SK-N-SH (cell line): ENCODE data around the gene JPT2. TPM values are rescaled to one million over a fixed set of nuclear protein-coding genes. Genes with fewer than 3 reads are reported as not detected.

Experiments
- CTCF ChIA-PET: fragments of 300-600, 350-600 bp; formaldehyde crosslinking; extraction: SDS; loops from one replicate; lab custom pipeline; 2021; lab: Yijun Ruan, JAX
- POLR2A ChIA-PET: fragments of 350-600 bp; sonication (Branson Sonifier 250); formaldehyde crosslinking; extraction: SDS; loops from one replicate; lab custom pipeline; 2020; ENCODE audit warnings: antibody characterized with exemption, inconsistent platforms; lab: Yijun Ruan, JAX
- DNase-seq: peaks from one replicate; pipeline ENCODE4 v3.0.0; 2012
- H2AFZ ChIP-seq: fragments of 200-600 bp; sonication (generic); 2 replicates; pipeline ENCODE4 v1.8.1; 2016; ENCODE audit warnings: antibody characterized with exemption, mild to moderate bottlenecking, low read depth
- H3F3A ChIP-seq: fragments of 200-600 bp; sonication (generic); replicated peaks from 2 replicates; pipeline ENCODE3; 2016; ENCODE audit warnings: antibody characterized with exemption, mild to moderate bottlenecking; ENCODE audit not compliant: insufficient read depth
- H3K27ac ChIP-seq, 2 experiments: fragments of 200-500 bp in 1 of 2; fragments of 200-600 bp in 1 of 2; sonication (Bioruptor generic) in 1 of 2; sonication (generic), shearing (Covaris generic) in 1 of 2; 2 replicates each; pipeline versions ENCODE4 v1.5.1 to v1.6.1; 2014 to 2016; ENCODE audit warnings: low read depth in 2 of 2, inconsistent platforms in 1 of 2, low read length in 1 of 2, mild to moderate bottlenecking in 1 of 2, mixed read lengths in 1 of 2
- H3K27me3 ChIP-seq: fragments of 200-600 bp; sonication (generic), shearing (Covaris generic); 2 replicates; pipeline ENCODE4 v1.6.1; 2016; ENCODE audit warnings: mixed run types; ENCODE audit not compliant: insufficient read depth
- H3K36me3 ChIP-seq, 2 experiments: fragments of 200-500 bp in 1 of 2; fragments of 200-600 bp in 1 of 2; sonication (Bioruptor generic) in 1 of 2; sonication (generic) in 1 of 2; replicated peaks in 1 of 2; 2 replicates each; pipeline versions ENCODE3 to v1.5.1; 2014 to 2016; ENCODE audit warnings: low read length in 1 of 2, mild to moderate bottlenecking in 1 of 2; ENCODE audit not compliant: insufficient read depth in 2 of 2, control insufficient read depth in 1 of 2
- H3K4me1 ChIP-seq, 2 experiments: fragments of 200-500 bp in 1 of 2; fragments of 200-600 bp in 1 of 2; sonication (Bioruptor generic) in 1 of 2; sonication (generic), shearing (Covaris generic) in 1 of 2; 2 replicates each; pipeline versions ENCODE4 v1.5.1 to v1.6.1; 2014 to 2016; ENCODE audit warnings: low read depth in 1 of 2, low read length in 1 of 2, mixed run types in 1 of 2; ENCODE audit not compliant: insufficient read depth in 2 of 2, control insufficient read depth in 1 of 2
- H3K4me2 ChIP-seq: fragments of 200-600 bp; sonication (generic), shearing (Covaris generic); 2 replicates; pipeline ENCODE4 v1.6.1; 2017; ENCODE audit warnings: mixed run types
- H3K4me3 ChIP-seq, 2 experiments: fragments of 200-500 bp in 1 of 2; fragments of 200-600 bp in 1 of 2; sonication (Bioruptor generic) in 1 of 2; sonication (generic), shearing (Covaris generic) in 1 of 2; 2 replicates each; pipeline versions ENCODE4 v1.5.1 to v1.8.1; 2014 to 2016; ENCODE audit warnings: low read depth in 2 of 2, inconsistent platforms in 1 of 2, low read length in 1 of 2, mild to moderate bottlenecking in 1 of 2, mixed read lengths in 1 of 2, moderate library complexity in 1 of 2
- H3K79me2 ChIP-seq: fragments of 200-600 bp; sonication (generic); 2 replicates; pipeline ENCODE4 v1.8.1; 2017; ENCODE audit warnings: mild to moderate bottlenecking; ENCODE audit not compliant: insufficient read depth
- H3K9ac ChIP-seq: fragments of 200-600 bp; sonication (generic); 2 replicates; pipeline ENCODE4 v1.6.1; 2017; ENCODE audit warnings: mixed run types
- H3K9me2 ChIP-seq: fragments of 200-600 bp; sonication (generic); 2 replicates; pipeline ENCODE4 v1.6.1; 2017; ENCODE audit warnings: mixed run types
- H3K9me3 ChIP-seq: fragments of 200-600 bp; sonication (generic); 2 replicates; pipeline ENCODE4 v1.6.1; 2017; ENCODE audit warnings: mixed run types, mild to moderate bottlenecking, moderate library complexity
- H4K20me1 ChIP-seq: fragments of 200-600 bp; sonication (generic); 2 replicates; pipeline ENCODE4 v1.6.1; 2017; ENCODE audit warnings: mild to moderate bottlenecking, mixed run types; ENCODE audit not compliant: insufficient read depth
- ELF1 ChIP-seq: IDR thresholded peaks from 2 replicates; pipeline ENCODE4 v1.4.0; 2012
- EZH2phosphoT487 ChIP-seq: fragments of 200-600 bp; sonication (generic); IDR thresholded peaks from 2 replicates; pipeline ENCODE4 v1.6.1; 2017; ENCODE audit warnings: low read depth, mixed run types, mild to moderate bottlenecking, antibody characterized with exemption, moderate library complexity, borderline replicate concordance
- FOSL2 ChIP-seq: IDR thresholded peaks from 2 replicates; pipeline ENCODE4 v1.4.0; 2012; ENCODE audit warnings: low read depth, mild to moderate bottlenecking, moderate library complexity, borderline replicate concordance
- FOXM1 ChIP-seq: IDR thresholded peaks from 2 replicates; pipeline ENCODE4 v1.4.0; 2012; ENCODE audit warnings: low read depth, mild to moderate bottlenecking
- IRF3 ChIP-seq: fragments of 150-350 bp; IDR thresholded peaks from 2 replicates; pipeline ENCODE4 v1.6.1; 2016; ENCODE audit warnings: mild to moderate bottlenecking, low read depth, low read length
- MXI1 ChIP-seq: IDR thresholded peaks from 2 replicates; pipeline ENCODE4 v1.6.1; 2012; ENCODE audit warnings: mild to moderate bottlenecking, low read depth, low read length, improper control_type of control experiment
- NFIC ChIP-seq: IDR thresholded peaks from 2 replicates; pipeline ENCODE4 v1.4.0; 2012; ENCODE audit warnings: borderline replicate concordance
- PBX3 ChIP-seq: IDR thresholded peaks from 2 replicates; pipeline ENCODE4; 2012
- POLR2AphosphoS5 ChIP-seq: IDR thresholded peaks from 2 replicates; pipeline ENCODE4 v1.6.1; 2012; ENCODE audit warnings: low read depth, low read length
- RCOR1 ChIP-seq: fragments of 150-350 bp; IDR thresholded peaks from 2 replicates; pipeline ENCODE4 v1.6.1; 2017; ENCODE audit warnings: antibody characterized with exemption, low read length
- REST ChIP-seq: IDR thresholded peaks from 2 replicates; pipeline ENCODE4 v1.6.1; 2012; ENCODE audit warnings: mild to moderate bottlenecking, low read depth, low read length, moderate library complexity
- RFX5 ChIP-seq: IDR thresholded peaks from 2 replicates; pipeline ENCODE4 v1.6.1; 2012; ENCODE audit warnings: mild to moderate bottlenecking, improper control_type of control experiment, low read length
- RXRA ChIP-seq: IDR thresholded peaks from 2 replicates; pipeline ENCODE4 v1.4.0; 2012; ENCODE audit warnings: low read depth, mild to moderate bottlenecking, borderline replicate concordance
- SMC3 ChIP-seq: IDR thresholded peaks from 2 replicates; pipeline ENCODE4 v1.6.1; 2012; ENCODE audit warnings: low read depth, low read length, improper control_type of control experiment
- TAF1 ChIP-seq: IDR thresholded peaks from 2 replicates; pipeline ENCODE4 v1.6.1; 2012; ENCODE audit warnings: low read depth, mild to moderate bottlenecking, low read length, moderate library complexity, borderline replicate concordance
- TCF12 ChIP-seq: IDR thresholded peaks from 2 replicates; pipeline ENCODE4 v1.4.0; 2012
- USF2 ChIP-seq: fragments of 150-350 bp; IDR thresholded peaks from 2 replicates; pipeline ENCODE4 v1.6.1; 2017; ENCODE audit warnings: antibody characterized with exemption, low read length, low read depth, borderline replicate concordance
- YY1 ChIP-seq: IDR thresholded peaks from 2 replicates; pipeline ENCODE4 v1.4.0; 2012; ENCODE audit warnings: low read depth, mild to moderate bottlenecking
- ZBTB33 ChIP-seq: IDR thresholded peaks from 2 replicates; pipeline ENCODE4 v1.4.0; 2012; ENCODE audit warnings: low read depth, borderline replicate concordance
- WGBS: methylation state at CpG from one replicate; pipeline ENCODE4 v1.1.6; 2017; ENCODE audit warnings: low lambda C conversion rate; 5-methylcytosine and 5-hydroxymethylcytosine counted together
- polyA plus RNA-seq, 3 experiments: library from polyadenylated mRNA; depleted of rRNA; stranded (reverse); fragments of >200 nt; gene quantifications; 2 replicates each; pipeline ENCODE4 v1.2.3, GENCODE V29; 2012

JPT2 gene
- polyA plus RNA-seq, 1 of the 3 experiments (the other 2 are of a cell fraction), result 67.4 TPM

- Histone ChIP-seq H3K27ac (no peak overlapping the region), H3K4me3 (no peak overlapping the region), H3K4me2 (no peak overlapping the region)
- no peak for DNase-seq
- 95% methylated on average over 7 of the region's 8 CpGs for WGBS
- CTCF ChIA-PET, result no interaction called here
- TF ChIP-seq YY1 (no peak), IRF3 (no peak), FOSL2 (no peak), FOXM1 (no peak), EZH2phosphoT487 (no peak), POLR2AphosphoS5 (no peak), PBX3 (no peak), RCOR1 (no peak), RFX5 (no peak), RXRA (no peak), USF2 (no peak), TCF12 (no peak), NFIC (no peak), SMC3 (no peak)
- TF ChIP-seq, all 33 proteins: peak for 0
- H3F3A ChIP-seq, result no peaks in the 10 kb centered on the region
- H3K9me3 ChIP-seq, result no peaks in the 10 kb centered on the region
- H4K20me1 ChIP-seq, result no peaks in the 10 kb centered on the region
- peaks cover 17 to 91% of the 10 kb centered on the region in 2 experiments for H3K36me3 ChIP-seq
- no peak overlapping the region for H2AFZ ChIP-seq
- H3K9ac ChIP-seq, result no peak overlapping the region
- POLR2A ChIA-PET, result interaction anchor here (1.1 kb wide), 1 partner anchor 11 kb away, joined by 3 read pairs; the partner anchor contains the start of gene JPT2
- H3K27me3 ChIP-seq, result no peaks in the 10 kb centered on the region
- no peaks in the 10 kb centered on the region for H3K9me2 ChIP-seq
- H3K79me2 ChIP-seq, result no peaks in the 10 kb centered on the region
- H3K4me1 ChIP-seq, result no peaks in the 10 kb centered on the region
These were observed 10.8 kb upstream of the JPT2 start for GRCh38 chr16:1667271-1667670.

GRCh38 chr16:1667916-1668315 is 10.2 kb upstream of the JPT2 start:
- no peaks in the 10 kb centered on the region for H3K9me3 ChIP-seq
- no peak overlapping the region for H3K9ac ChIP-seq
- H3K9me2 ChIP-seq, result no peaks in the 10 kb centered on the region
- no peaks in the 10 kb centered on the region for H3K4me1 ChIP-seq
- H3K4me2 ChIP-seq, result no peak overlapping the region
- CTCF ChIA-PET, result no interaction called here
- no peak for DNase-seq
- no peak overlapping the region for H2AFZ ChIP-seq
- POLR2A ChIA-PET, result interaction anchor here (1.1 kb wide), 1 partner anchor 10 kb away, joined by 3 read pairs; the partner anchor contains the start of gene JPT2
- H3K27ac ChIP-seq, result no peak overlapping the region
- peaks cover 15 to 90% of the 10 kb centered on the region in 2 experiments for H3K36me3 ChIP-seq
- H3K79me2 ChIP-seq, result no peaks in the 10 kb centered on the region
- 97% methylated on average over 14 of the region's 14 CpGs for WGBS
- no peaks in the 10 kb centered on the region for H3K27me3 ChIP-seq
- no peak overlapping the region for H3K4me3 ChIP-seq
- H3F3A ChIP-seq, result no peaks in the 10 kb centered on the region
- no peaks in the 10 kb centered on the region for H4K20me1 ChIP-seq
- TF ChIP-seq TAF1 (no peak), REST (no peak), YY1 (no peak), ELF1 (no peak), ZBTB33 (no peak), MXI1 (no peak), EZH2phosphoT487 (no peak)
